Hepatic stellate cell (primary cell): Measurements from ENCODE around the gene COL26A1.
A peak's percentile ranks its signal among the peaks of the same experiment; 100 is the strongest.

Experiments used
- DNase-seq: peaks from one replicate; pipeline ENCODE4 v3.0.0; 2011; ENCODE audit warnings: low spot score

Gene COL26A1

GRCh38 chr7:101535351-101535751, 172.7 kb downstream of the COL26A1 start:
- no peak for DNase-seq

- no peak for DNase-seq
Measured at GRCh38 chr7:101536232-101536631, 173.6 kb downstream of the COL26A1 start.

DNA sequence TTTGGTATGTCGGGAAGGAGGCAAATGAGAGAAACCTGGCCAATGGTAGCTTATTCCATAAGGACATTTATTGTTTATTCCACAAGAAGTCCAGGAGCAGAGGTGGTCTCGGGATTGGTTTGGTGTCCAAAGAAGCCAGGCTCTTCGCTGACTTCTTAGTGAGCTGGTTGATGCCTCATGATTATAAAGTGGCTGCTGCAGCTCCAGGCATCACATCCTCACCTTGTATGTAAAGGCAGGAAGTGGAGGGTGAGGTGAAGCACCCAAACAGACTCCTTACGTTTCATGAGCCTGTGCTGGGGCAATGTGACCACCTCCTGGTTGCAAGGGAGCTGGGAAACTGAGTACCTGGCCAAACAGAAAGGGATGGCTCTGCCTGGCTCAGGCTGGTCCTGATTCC, 174.0 kb downstream of the COL26A1 start:
- no peak for DNase-seq

GRCh38 chr7:101537205-101537604, 174.5 kb downstream of the COL26A1 start:
- DNase-seq, result peak; percentile 44

GRCh38 chr7:101537935-101538595, 175.4 kb downstream of the COL26A1 start:
- DNase-seq, result no peak

GRCh38 chr7:101538596-101539459, 176.2 kb downstream of the COL26A1 start:
- DNase-seq, result peak; percentile 88

GRCh38 chr7:101539784-101540183, 177.1 kb downstream of the COL26A1 start:
- no peak for DNase-seq

- no peak for DNase-seq
Measured at GRCh38 chr7:101542527-101543241, 180.0 kb downstream of the COL26A1 start.

DNA sequence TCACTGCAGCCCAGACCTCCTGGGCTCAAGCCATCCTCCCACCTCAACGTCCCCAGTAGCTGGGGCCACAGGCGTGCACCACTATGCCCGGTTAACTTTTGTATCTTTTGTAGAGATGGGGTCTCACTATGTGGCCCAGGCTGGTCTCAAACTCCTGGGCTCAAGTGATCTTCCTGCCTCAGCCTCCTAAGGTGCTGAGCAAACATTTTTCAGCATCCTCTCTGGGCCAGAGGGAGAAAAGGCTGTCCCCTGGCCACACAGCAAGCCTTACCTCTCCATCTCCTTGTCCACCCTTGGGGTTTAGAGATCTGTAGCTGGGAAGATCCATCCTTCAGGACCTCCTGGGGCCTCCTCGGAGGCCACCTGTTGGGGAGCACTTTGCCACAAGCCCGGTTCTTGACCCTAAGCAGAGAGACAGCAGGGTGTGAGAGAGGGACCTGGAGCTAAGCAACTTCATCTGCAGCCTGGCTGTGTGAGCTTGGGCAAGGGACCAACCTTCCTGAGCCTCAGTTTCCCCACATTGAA, 180.6 kb downstream of the COL26A1 start:
- DNase-seq, result no peak

- DNase-seq, result no peak
Measured at GRCh38 chr7:101543846-101544245, 181.2 kb downstream of the COL26A1 start.

DNA sequence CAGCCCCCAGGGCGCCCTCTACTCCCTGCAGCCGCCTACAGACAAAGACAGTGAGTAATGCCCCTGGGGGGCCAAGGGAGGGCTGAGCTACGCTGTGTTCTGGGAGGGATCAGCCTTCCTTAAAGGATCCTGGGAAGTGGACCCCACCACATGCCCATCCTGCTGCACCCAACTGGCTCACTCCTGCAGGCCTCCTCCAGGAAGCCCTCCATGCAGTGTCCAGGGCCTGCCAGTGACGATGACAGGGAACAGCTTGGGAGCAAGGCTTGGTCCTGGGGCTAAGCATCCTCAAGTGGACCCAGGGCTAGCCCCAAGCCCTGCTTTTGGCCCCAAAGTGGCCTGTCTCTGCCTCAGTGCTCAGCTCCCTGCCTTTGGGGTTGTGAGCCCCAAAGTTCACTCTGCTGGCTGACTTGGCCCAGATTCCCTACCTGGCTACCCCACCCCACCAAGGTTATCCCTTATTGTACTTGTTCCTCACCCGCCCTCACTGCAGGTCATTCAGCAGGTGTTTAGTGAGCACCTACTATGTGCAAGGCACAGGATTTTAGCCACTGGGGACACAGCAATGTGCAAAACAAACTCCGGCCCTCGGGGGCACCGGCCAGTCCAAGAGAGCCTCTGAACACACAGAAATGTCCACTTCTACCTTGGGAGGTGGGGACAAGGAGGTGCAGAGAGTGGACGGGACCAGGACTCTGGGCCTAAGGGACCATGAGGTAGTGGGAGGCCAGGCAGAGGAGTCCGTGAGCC, 182.9 kb downstream of the COL26A1 start:
- DNase-seq, result no peak

- DNase-seq, result no peak
Measured at GRCh38 chr7:101546308-101546936, 183.7 kb downstream of the COL26A1 start.

- no peak for DNase-seq
Measured at GRCh38 chr7:101547022-101547915, 184.6 kb downstream of the COL26A1 start.

GRCh38 chr7:101547916-101548661, 185.4 kb downstream of the COL26A1 start:
- DNase-seq, result no peak

DNA sequence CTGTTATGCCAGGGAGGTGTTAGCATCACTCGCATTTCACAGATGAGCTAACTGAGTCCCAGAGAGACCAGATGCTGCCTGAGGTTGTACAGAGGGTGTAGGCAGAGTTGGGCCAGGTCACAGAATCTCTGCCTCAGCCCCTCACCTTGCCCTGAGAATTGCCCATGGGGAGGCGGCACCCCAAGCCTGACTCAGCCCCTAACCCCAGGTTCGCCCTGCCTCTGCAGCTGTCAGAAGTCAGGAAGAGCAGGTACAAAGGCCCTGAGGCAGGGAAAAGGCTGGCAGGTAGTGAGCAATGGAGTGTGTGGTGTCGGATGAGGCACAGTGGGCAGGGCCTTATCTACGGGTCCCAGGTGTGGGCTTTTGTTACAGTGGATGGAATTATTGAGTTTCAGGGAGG, 187.1 kb downstream of the COL26A1 start:
- DNase-seq, result no peak

DNA sequence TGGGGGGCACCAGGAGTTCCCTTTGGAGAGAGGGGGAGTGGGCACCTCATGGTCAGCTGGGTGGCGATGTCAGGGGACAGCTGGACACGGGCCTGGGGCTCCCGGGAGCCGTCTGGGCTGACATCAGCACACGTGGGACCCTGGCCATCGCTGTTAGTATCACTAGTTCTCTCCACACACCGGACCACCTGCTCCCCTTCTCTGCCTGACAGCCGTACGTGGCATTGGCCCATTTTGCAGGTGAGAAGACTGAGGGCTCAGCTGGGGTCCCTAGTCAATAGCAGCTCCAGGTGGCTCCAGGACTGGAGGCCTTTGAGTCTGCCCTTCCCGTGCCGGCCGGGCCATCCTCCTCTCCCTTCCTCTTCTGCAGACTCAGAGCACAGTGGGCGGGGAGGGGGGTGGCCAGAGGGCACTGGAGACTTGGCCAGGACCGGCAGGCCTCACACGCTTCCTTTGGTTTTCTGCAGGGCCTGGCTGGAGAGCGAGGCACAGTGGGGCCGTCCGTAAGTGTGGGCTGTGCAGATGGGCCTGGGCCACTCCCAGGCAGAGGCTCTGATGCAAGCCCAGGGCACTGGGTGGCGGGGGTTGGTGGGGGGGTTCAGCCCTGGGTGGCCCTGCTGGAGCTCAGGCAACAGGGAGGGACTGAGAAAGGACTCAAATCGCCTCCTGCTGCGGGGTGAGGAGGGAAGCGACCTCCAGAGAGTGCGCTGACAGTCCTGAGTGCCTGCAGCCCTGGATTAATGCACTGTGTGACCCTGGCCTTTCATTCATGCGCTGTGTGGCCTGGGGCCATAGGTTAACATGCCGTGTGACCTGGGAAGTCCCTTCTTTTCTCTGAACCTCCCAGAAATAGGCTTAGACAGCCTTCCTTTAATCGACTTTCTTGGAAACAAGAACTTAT, 188.2 kb downstream of the COL26A1 start:
- no peak for DNase-seq

DNA sequence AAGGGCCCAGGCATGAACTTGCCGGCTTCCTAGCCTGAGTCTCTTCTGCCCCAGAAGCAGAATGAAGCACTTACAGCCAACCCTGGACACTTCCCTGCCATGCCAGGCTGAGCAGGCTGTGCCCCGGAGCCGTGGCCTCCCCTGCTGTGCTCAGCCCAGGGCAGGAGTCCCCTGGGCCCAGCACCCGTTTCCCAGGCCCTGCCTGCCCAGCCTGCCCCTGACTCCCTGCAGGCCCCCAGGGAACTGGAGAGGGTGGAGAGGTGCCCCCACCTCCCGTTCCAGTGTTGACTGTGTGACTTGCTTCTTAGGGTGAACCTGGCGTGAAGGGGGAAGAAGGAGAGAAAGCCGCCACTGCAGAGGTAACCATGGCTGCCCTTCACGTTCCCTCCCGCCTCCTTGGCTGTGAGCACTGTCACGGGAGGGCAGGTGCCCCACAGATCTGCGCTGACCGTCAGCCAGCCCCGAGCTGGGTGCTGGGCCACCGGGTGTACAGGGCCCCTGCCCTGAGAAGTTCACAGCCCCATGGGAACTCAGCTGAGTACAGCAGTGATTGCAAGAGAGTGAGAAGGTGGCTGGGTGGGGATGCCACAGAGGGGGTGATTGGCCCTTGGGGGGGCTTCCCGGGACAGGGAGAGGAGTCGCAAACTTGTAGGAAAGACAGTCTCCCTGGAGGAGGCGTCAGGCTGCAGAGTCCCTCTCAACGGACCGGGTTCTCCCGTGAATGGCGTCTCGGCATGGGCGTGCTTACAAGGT, 190.5 kb downstream of the COL26A1 start:
- no peak for DNase-seq
